Measurements from ENCODE around the gene MMP24. TPM values are rescaled to one million over a fixed set of nuclear protein-coding genes. Genes with fewer than 3 reads are reported as not detected.

Gene MMP24
- total RNA-seq, 1 experiment from 2014 or later, result 0.91 TPM

GRCh38 chr20:35287509-35288324, 61.2 kb downstream of the MMP24 start:
- H2AFZ ChIP-seq (ENCODE audit: low read length), result no peak overlapping the region
- TF ChIP-seq CTCF (conservative IDR thresholded peaks at IDR 0.05; ENCODE audit: low read depth, low read length) (no peak), EZH2phosphoT487 (IDR thresholded peaks at IDR 0.05; ENCODE audit: borderline replicate concordance, low read length) (no peak), EZH2 (IDR thresholded peaks at IDR 0.05; ENCODE audit: low read length, unreplicated experiment) (no peak)
- no peak overlapping the region for H3K9ac ChIP-seq (ENCODE audit: low read length)
- ChIA-PET CTCF (no interaction called here), POLR2A (ENCODE audit: unreplicated experiment) (no interaction called here)
- ATAC-seq (no peak), DNase-seq (no peak)
- H3K36me3 ChIP-seq (ENCODE audit: low read depth, low read length), result no peaks in the 10 kb centered on the region
- H3F3A ChIP-seq (ENCODE audit: low read length, unreplicated experiment), result no peaks in the 10 kb centered on the region
- H3K79me2 ChIP-seq (ENCODE audit: low read length), result peaks cover 20% of the 10 kb centered on the region
- no peak overlapping the region for H3K27ac ChIP-seq (ENCODE audit: low read length)
- no TSS peak for BruUV-seq (replicated peaks)
- no peaks in the 10 kb centered on the region for H4K20me1 ChIP-seq (ENCODE audit: low read length)
- peaks cover 16% of the 10 kb centered on the region for H3K4me1 ChIP-seq (ENCODE audit: insufficient read depth, low read length)
- no peaks in the 10 kb centered on the region for H3K9me3 ChIP-seq (ENCODE audit: low read length)
- no peaks in the 10 kb centered on the region for H3K9me2 ChIP-seq (replicated peaks; ENCODE audit: low read length)
- no peaks in the 10 kb centered on the region for H3K27me3 ChIP-seq (ENCODE audit: low read length)
- intact Hi-C loops (cut with micrococcal nuclease), result no loop called here
- H3K4me3 ChIP-seq (ENCODE audit: low read length), result no peak overlapping the region
- H3K4me2 ChIP-seq (ENCODE audit: low read length), result no peak overlapping the region

- POLR2A ChIA-PET (ENCODE audit: unreplicated experiment), result no interaction called here
- H3F3A ChIP-seq (ENCODE audit: low read length, unreplicated experiment), result no peaks in the 10 kb centered on the region
- no peaks in the 10 kb centered on the region for H3K27me3 ChIP-seq (ENCODE audit: low read length)
- H3K9ac ChIP-seq (ENCODE audit: low read length), result no peak overlapping the region
- H4K20me1 ChIP-seq (ENCODE audit: low read length), result no peaks in the 10 kb centered on the region
- CTCF ChIA-PET, result interaction anchor here (0.6 kb wide), 1 partner anchor 326 kb away, joined by 3 read pairs; no protein-coding TSS in a partner anchor
- no peak overlapping the region for H3K27ac ChIP-seq (ENCODE audit: low read length)
- intact Hi-C loops (cut with micrococcal nuclease), result no loop called here
- no peak for ATAC-seq
- H3K4me2 ChIP-seq (ENCODE audit: low read length), result no peak overlapping the region
- H3K9me3 ChIP-seq (ENCODE audit: low read length), result no peaks in the 10 kb centered on the region
- peaks cover 10% of the 10 kb centered on the region for H3K4me1 ChIP-seq (ENCODE audit: insufficient read depth, low read length)
- peaks cover 12% of the 10 kb centered on the region for H3K79me2 ChIP-seq (ENCODE audit: low read length)
- H3K36me3 ChIP-seq (ENCODE audit: low read depth, low read length), result no peaks in the 10 kb centered on the region
- no peak overlapping the region for H3K4me3 ChIP-seq (ENCODE audit: low read length)
- BruUV-seq (replicated peaks), result no TSS peak
- H2AFZ ChIP-seq (ENCODE audit: low read length), result no peak overlapping the region
- no peak for DNase-seq
- TF ChIP-seq CTCF (conservative IDR thresholded peaks at IDR 0.05; ENCODE audit: low read depth, low read length) (no peak), EZH2 (IDR thresholded peaks at IDR 0.05; ENCODE audit: low read length, unreplicated experiment) (no peak), EZH2phosphoT487 (IDR thresholded peaks at IDR 0.05; ENCODE audit: borderline replicate concordance, low read length) (no peak)
- no peaks in the 10 kb centered on the region for H3K9me2 ChIP-seq (replicated peaks; ENCODE audit: low read length)
Measured at GRCh38 chr20:35288325-35289060, 62.0 kb downstream of the MMP24 start.

Data from PC-3 (cell line).